ENCODE measurements around the gene PZP. TPM values are rescaled to one million over a fixed set of nuclear protein-coding genes. Genes with fewer than 3 reads are reported as not detected.
"Not testable (repeated sequence)": the region's sequence is repeated elsewhere in the genome, so short reads cannot be mapped to it uniquely, and the experiment has no call there.

Gene PZP
- total RNA-seq, 1 donor from 2014 or later: not detected

DNA sequence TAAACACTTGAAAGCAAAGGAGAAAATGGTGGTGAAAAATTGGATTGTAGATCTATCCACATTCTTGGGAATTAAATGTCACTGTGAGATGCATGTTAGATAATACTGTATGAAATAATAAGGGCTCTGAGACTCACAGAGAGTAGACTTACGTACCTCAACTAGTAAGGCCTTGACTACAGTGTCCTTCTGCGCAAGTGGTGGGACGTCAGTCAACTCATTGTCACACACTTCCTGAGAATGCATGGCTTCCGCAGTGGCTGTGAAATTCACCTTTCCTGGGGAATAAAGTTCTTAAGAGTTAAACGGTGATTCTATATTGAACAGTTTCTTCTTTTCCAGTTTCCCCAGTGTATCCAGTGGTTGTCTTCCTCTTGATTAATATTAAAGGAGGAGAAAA, 32.6 kb upstream of the PZP start:
- no peak for DNase-seq (ENCODE audit: low spot score in 2 of 2, unreplicated experiment in 2 of 2)
- no peaks in the 10 kb centered on the region for H3K4me1 Mint-ChIP-seq
- H3K36me3 Mint-ChIP-seq: no peaks in the 10 kb centered on the region
- no peak for TF ChIP-seq CTCF (IDR thresholded peaks at IDR 0.05; ENCODE audit: unreplicated experiment)
- no peak overlapping the region for H3K27ac Mint-ChIP-seq
- no peaks in the 10 kb centered on the region for H3K9me3 Mint-ChIP-seq
- H3K27me3 Mint-ChIP-seq (ENCODE audit: low read depth): peaks cover 31% of the 10 kb centered on the region
- H3K4me3 Mint-ChIP-seq: no peak overlapping the region

GRCh38 chr12:9240004-9240635, 31.9 kb upstream of the PZP start:
- H3K4me1 Mint-ChIP-seq; H3K36me3 Mint-ChIP-seq; H3K4me3 Mint-ChIP-seq; DNase-seq (ENCODE audit: low spot score in 2 of 2, unreplicated experiment in 2 of 2); H3K9me3 Mint-ChIP-seq; H3K27ac Mint-ChIP-seq: not testable (repeated sequence)
- H3K27me3 Mint-ChIP-seq (ENCODE audit: low read depth): peaks cover 36% of the 10 kb centered on the region

- no peak overlapping the region for H3K27ac Mint-ChIP-seq
- no peaks in the 10 kb centered on the region for H3K36me3 Mint-ChIP-seq
- no peaks in the 10 kb centered on the region for H3K4me1 Mint-ChIP-seq
- TF ChIP-seq CTCF (IDR thresholded peaks at IDR 0.05; ENCODE audit: unreplicated experiment): no peak
- peaks cover 58% of the 10 kb centered on the region for H3K27me3 Mint-ChIP-seq (ENCODE audit: low read depth)
- no peak for DNase-seq (ENCODE audit: low spot score in 2 of 2, unreplicated experiment in 2 of 2)
- no peaks in the 10 kb centered on the region for H3K9me3 Mint-ChIP-seq
- no peak overlapping the region for H3K4me3 Mint-ChIP-seq
Measured at GRCh38 chr12:9237286-9237685, 29.1 kb upstream of the PZP start.

DNA sequence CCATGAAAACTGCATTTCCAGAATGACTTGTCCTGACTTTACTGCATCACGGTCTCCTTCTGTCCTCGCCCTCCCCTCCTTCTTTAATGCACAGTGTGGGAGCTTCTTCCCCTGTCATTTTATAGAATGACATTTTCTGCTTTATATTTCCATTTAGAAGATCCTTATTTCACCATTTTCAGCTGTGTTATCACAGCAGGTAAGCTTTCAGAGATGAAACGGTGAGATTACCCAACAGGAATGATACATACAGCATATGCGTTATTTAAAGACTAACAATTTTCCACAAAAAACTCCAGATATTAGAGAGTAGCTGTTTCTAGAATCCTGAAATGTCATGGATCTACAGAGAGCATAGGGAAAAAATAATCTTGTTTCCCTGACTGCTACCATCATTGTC, 27.3 kb upstream of the PZP start:
- peaks cover 62% of the 10 kb centered on the region for H3K27me3 Mint-ChIP-seq (ENCODE audit: low read depth)
- H3K4me1 Mint-ChIP-seq: no peaks in the 10 kb centered on the region
- DNase-seq (ENCODE audit: low spot score in 2 of 2, unreplicated experiment in 2 of 2): no peak
- H3K9me3 Mint-ChIP-seq: no peaks in the 10 kb centered on the region
- H3K27ac Mint-ChIP-seq: no peak overlapping the region
- no peaks in the 10 kb centered on the region for H3K36me3 Mint-ChIP-seq
- no peak for TF ChIP-seq CTCF (IDR thresholded peaks at IDR 0.05; ENCODE audit: unreplicated experiment)
- H3K4me3 Mint-ChIP-seq: no peak overlapping the region

DNA sequence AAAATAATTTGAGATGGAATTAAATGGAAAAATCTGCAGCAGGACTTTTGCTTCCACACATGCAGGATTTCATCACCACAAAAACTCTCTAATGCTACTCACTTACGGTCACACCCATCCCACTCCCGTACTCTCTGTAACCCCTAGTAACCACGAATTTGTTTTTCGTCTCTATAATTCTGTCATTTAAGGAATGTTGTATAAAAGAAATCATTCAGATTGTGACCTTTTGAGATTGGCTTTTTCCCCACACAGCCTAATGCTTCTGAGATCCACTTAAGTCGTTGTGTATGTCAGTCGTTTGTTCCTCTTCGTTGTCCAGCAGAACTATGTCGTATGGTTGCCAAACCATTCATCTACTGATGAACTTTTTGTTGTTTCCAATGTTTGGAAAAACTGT, 19.8 kb upstream of the PZP start:
- H3K9me3 Mint-ChIP-seq: peaks cover 12% of the 10 kb centered on the region
- DNase-seq (ENCODE audit: low spot score in 2 of 2, unreplicated experiment in 2 of 2): no peak
- no peak overlapping the region for H3K4me3 Mint-ChIP-seq
- peaks cover 31% of the 10 kb centered on the region for H3K27me3 Mint-ChIP-seq (ENCODE audit: low read depth)
- H3K27ac Mint-ChIP-seq: no peak overlapping the region
- TF ChIP-seq CTCF (IDR thresholded peaks at IDR 0.05; ENCODE audit: unreplicated experiment): no peak
- no peaks in the 10 kb centered on the region for H3K36me3 Mint-ChIP-seq
- H3K4me1 Mint-ChIP-seq: no peaks in the 10 kb centered on the region

DNA sequence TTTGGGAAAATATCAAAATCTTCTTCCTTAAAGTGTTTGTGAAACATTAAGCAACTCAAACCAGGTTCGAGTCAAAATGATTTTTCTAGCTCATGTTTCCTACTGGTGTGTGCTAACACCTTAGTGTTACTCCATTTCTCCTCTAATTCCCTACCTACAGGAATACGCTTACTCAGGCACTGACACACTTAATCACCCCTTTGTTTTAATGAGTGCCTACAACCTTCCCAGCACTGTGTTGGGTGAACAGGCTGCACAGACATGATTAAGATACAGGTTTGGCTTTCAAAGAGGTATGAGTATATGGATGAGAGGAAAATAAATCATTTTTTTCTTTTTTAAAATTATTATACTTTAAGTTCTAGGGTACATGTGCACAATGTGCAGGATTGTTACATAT, 15.6 kb upstream of the PZP start:
- Mint-ChIP-seq H3K4me3 (no peak overlapping the region), H3K27ac (no peak overlapping the region), H3K36me3 (no peaks in the 10 kb centered on the region), H3K4me1 (peaks cover 5% of the 10 kb centered on the region), H3K9me3 (peaks cover 21% of the 10 kb centered on the region), H3K27me3 (ENCODE audit: low read depth) (peaks cover 12% of the 10 kb centered on the region)
- no peak for TF ChIP-seq CTCF (IDR thresholded peaks at IDR 0.05; ENCODE audit: unreplicated experiment)
- DNase-seq (ENCODE audit: low spot score in 2 of 2, unreplicated experiment in 2 of 2): no peak
